Gastrocnemius medialis (tissue), 4 donors: ENCODE measurements around the gene TTLL12.

ENCODE experiments used
- POLR2A ChIP-seq, 2 donors: fragments of 450-650 bp; IDR thresholded peaks; one replicate each; pipeline ENCODE4 v1.6.1; 2017; ENCODE audit warnings: antibody characterized with exemption in 2 of 2, mild to moderate bottlenecking in 2 of 2, moderate library complexity in 2 of 2
- TF ChIP-seq, protein P1 (sequence below), 5 experiments: fragments of 450-650 bp in 3 of 5; fragments of 200-600 bp in 2 of 5; sonication (generic) in 2 of 5; IDR thresholded peaks in 4 of 5; conservative IDR thresholded peaks in 1 of 5; 1 replicate in 4 of 5; 2 replicates in 1 of 5; pipeline ENCODE4 v1.5.1; 2016 to 2019; ENCODE audit warnings: antibody characterized with exemption in 5 of 5, mild to moderate bottlenecking in 3 of 5, moderate library complexity in 3 of 5

DNA sequence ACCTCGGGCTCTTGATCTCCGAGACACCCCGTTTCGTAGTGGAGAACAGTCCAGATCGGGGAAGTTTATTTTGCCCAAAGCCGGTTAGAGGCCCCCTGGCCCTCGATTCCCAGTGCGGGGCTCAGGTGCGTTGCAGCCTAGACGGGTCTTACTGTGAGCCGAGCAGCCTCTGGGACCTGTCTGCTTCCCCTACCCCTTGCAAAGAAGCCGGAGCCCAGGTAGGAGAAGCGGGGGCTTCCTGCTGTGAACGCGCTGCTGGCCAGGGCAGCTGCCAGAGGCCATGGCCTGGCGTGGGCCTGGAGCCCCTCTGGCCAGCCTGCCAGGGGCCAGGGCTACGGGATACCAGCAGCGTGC, 35.0 kb downstream of the TTLL12 start:
- TF ChIP-seq, protein P1, sequence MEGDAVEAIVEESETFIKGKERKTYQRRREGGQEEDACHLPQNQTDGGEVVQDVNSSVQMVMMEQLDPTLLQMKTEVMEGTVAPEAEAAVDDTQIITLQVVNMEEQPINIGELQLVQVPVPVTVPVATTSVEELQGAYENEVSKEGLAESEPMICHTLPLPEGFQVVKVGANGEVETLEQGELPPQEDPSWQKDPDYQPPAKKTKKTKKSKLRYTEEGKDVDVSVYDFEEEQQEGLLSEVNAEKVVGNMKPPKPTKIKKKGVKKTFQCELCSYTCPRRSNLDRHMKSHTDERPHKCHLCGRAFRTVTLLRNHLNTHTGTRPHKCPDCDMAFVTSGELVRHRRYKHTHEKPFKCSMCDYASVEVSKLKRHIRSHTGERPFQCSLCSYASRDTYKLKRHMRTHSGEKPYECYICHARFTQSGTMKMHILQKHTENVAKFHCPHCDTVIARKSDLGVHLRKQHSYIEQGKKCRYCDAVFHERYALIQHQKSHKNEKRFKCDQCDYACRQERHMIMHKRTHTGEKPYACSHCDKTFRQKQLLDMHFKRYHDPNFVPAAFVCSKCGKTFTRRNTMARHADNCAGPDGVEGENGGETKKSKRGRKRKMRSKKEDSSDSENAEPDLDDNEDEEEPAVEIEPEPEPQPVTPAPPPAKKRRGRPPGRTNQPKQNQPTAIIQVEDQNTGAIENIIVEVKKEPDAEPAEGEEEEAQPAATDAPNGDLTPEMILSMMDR (IDR thresholded peaks at IDR 0.05 in 4 of 5, conservative IDR thresholded peaks at IDR 0.05 in 1 of 5), result no peak
- no peak for TF ChIP-seq POLR2A (IDR thresholded peaks at IDR 0.05)
